ENCODE data around the gene MRO.

GRCh38 chr18:50850307-50851065 is 30.7 kb upstream of the MRO start:
- TF ChIP-seq CTCF (IDR thresholded peaks at IDR 0.05) = no peak
- no peak for TF ChIP-seq POLR2A (IDR thresholded peaks at IDR 0.05)

Data from uterus (tissue), 2 donors.